Lung (tissue), 12 donors: ENCODE data around the gene RHBDD3. TPM values are rescaled to one million over a fixed set of nuclear protein-coding genes. Genes with fewer than 3 reads are reported as not detected.

ENCODE experiments used
- ATAC-seq: fragments of 200-7000 bp; cut with Tn5 transposase; one replicate; pipeline ENCODE4 v1.9.1; 2020; ENCODE audit warnings: moderate number of reproducible peaks; ENCODE audit not compliant: insufficient read depth, low FRiP score
- DNase-seq, 3 donors: peaks; one replicate each; pipeline ENCODE4 v3.0.0-alpha.2; 2013 to 2017
- H3K27ac ChIP-seq, 2 donors: one replicate each; pipeline ENCODE4 v1.5.1; 2013; ENCODE audit warnings: mild to moderate bottlenecking in 2 of 2, moderate library complexity in 2 of 2, control low read depth in 1 of 2, inconsistent platforms in 1 of 2, low read depth in 1 of 2, low read length in 1 of 2
- H3K27me3 ChIP-seq, 3 donors: one replicate each; pipeline ENCODE4 v1.5.1; 2013; ENCODE audit warnings: low read length in 2 of 3; ENCODE audit not compliant: control insufficient read depth in 3 of 3, insufficient read depth in 3 of 3
- H3K36me3 ChIP-seq, 4 donors: one replicate each; pipeline ENCODE4 v1.5.1; 2013; ENCODE audit warnings: low read length in 4 of 4, mild to moderate bottlenecking in 1 of 4, moderate library complexity in 1 of 4; ENCODE audit not compliant: control insufficient read depth in 4 of 4, insufficient read depth in 4 of 4
- H3K4me1 ChIP-seq, 5 donors: one replicate each; pipeline ENCODE4 v1.5.1; 2013; ENCODE audit warnings: low read length in 5 of 5, mild to moderate bottlenecking in 2 of 5, moderate library complexity in 1 of 5; ENCODE audit not compliant: control insufficient read depth in 5 of 5, insufficient read depth in 5 of 5
- H3K4me3 ChIP-seq: one replicate; pipeline ENCODE4 v1.5.1; 2013; ENCODE audit warnings: mild to moderate bottlenecking, control low read depth, moderate library complexity
- H3K9ac ChIP-seq, 2 donors: one replicate each; pipeline ENCODE4 v1.5.1; 2013; ENCODE audit warnings: low read length in 2 of 2, control low read depth in 1 of 2; ENCODE audit not compliant: insufficient read depth in 1 of 2
- H3K9me3 ChIP-seq, 4 donors: one replicate each; pipeline ENCODE4 v1.5.1; 2013; ENCODE audit warnings: low read length in 3 of 4, mild to moderate bottlenecking in 1 of 4, moderate library complexity in 1 of 4; ENCODE audit not compliant: control insufficient read depth in 4 of 4, insufficient read depth in 3 of 4
- CTCF ChIP-seq: IDR thresholded peaks from 2 replicates; pipeline ENCODE4 v1.5.1; 2012; ENCODE audit warnings: mild to moderate bottlenecking; ENCODE audit errors: control extremely low read depth, extremely low read depth
- WGBS, 2 donors: extraction: QIAGEN DNeasy Blood & Tissue Kit; methylation state at CpG; one replicate each; pipeline ENCODE4 v1.1.7; 2013; 5-methylcytosine and 5-hydroxymethylcytosine counted together
- polyA plus RNA-seq, 2 donors: library from polyadenylated mRNA; stranded (reverse); fragments of 200-250 nt; gene quantifications; one replicate each; pipeline ENCODE4 v1.2.1, GENCODE V29; 2013
- total RNA-seq, 2 donors: library from RNA; depleted of rRNA in 1 of 2; stranded (reverse); fragments of >200 nt in 1 of 2; gene quantifications; one replicate each; pipeline ENCODE4 v1.2.1, GENCODE V29; 2014 to 2021
- donor health status: control.
- donor health status: control.
- donor health status: Bipolar disorder and iron deficiency.
- donor health status: healthy.
- donor health status: DM: yes; HTN: yes; CAD: no.

RHBDD3 gene
- total and polyA plus RNA-seq, 4 donors = 14.2 to 38.2 (median 32.8) TPM

GRCh38 chr22:29218758-29219408 is 48.9 kb downstream of the RHBDD3 start:
- H3K36me3 ChIP-seq = peaks cover 0 to 11% (median 4%) of the 10 kb centered on the region in 4 donors
- no peak for ATAC-seq
- H3K4me3 ChIP-seq = no peak overlapping the region
- H3K4me1 ChIP-seq = peaks cover 0 to 19% (median 7%) of the 10 kb centered on the region in 5 donors
- no peaks in the 10 kb centered on the region for H3K27me3 ChIP-seq
- H3K27ac ChIP-seq = no peak overlapping the region
- WGBS, 2 donors = 94 to 99% methylated on average over 11 of the region's 11 CpGs
- H3K9me3 ChIP-seq = no peaks in the 10 kb centered on the region
- no peak for TF ChIP-seq CTCF
- DNase-seq = no peak
- no peak overlapping the region for H3K9ac ChIP-seq

- Histone ChIP-seq H3K4me1 (peaks cover 0 to 13% (median 7%) of the 10 kb centered on the region in 5 donors), H3K36me3 (peaks cover 0 to 11% (median 3%) of the 10 kb centered on the region in 4 donors), H3K9ac (no peak overlapping the region), H3K27me3 (no peaks in the 10 kb centered on the region), H3K9me3 (no peaks in the 10 kb centered on the region), H3K4me3 (no peak overlapping the region), H3K27ac (no peak overlapping the region)
- 86 to 90% methylated on average over 13 of the region's 13 CpGs for WGBS, 2 donors
- no peak for TF ChIP-seq CTCF
- DNase-seq (peak in 1 of 3 donors; percentile 11), ATAC-seq (no peak)
Measured at GRCh38 chr22:29217827-29218757, 49.7 kb downstream of the RHBDD3 start.

- DNase-seq (peak in 1 of 3 donors; percentile 11), ATAC-seq (peak; percentile 79)
- Histone ChIP-seq H3K9ac (no peak overlapping the region), H3K27ac (peak overlapping the region in 1 of 2 donors; percentile 8), H3K36me3 (peaks cover 0 to 11% (median 4%) of the 10 kb centered on the region in 4 donors), H3K27me3 (no peaks in the 10 kb centered on the region), H3K4me1 (peaks cover 0 to 13% (median 7%) of the 10 kb centered on the region in 5 donors), H3K4me3 (no peak overlapping the region), H3K9me3 (no peaks in the 10 kb centered on the region)
- 57 to 61% methylated on average over 14 of the region's 14 CpGs for WGBS, 2 donors
- no peak for TF ChIP-seq CTCF
Measured at GRCh38 chr22:29216873-29217666, 50.7 kb downstream of the RHBDD3 start.
